K562 (cell line): Measurements from ENCODE around the gene CEP120. TPM values are rescaled to one million over a fixed set of nuclear protein-coding genes. Genes with fewer than 3 reads are reported as not detected.

ENCODE experiments used
- ATAC-seq: fragments of 200-7000 bp; cut with Tn5 transposase; 3 replicates; pipeline ENCODE4 v1.9.1; 2020; ENCODE audit warnings: moderate library complexity
- BruUV-seq: library from RNA; stranded (reverse); fragments of 400-500 nt; replicated peaks from 2 replicates; lab custom pipeline; 2021; lab: Mats Ljungman, UMichigan
- CTCF ChIA-PET: fragments of 300-600 bp; formaldehyde crosslinking; extraction: SDS; loops from one replicate; lab custom pipeline; 2021; ENCODE audit warnings: low intra/inter-chr PET ratio; lab: Yijun Ruan, JAX
- POLR2A ChIA-PET: fragments of 300-600, 350-650 bp; sonication (Branson Sonifier 250); formaldehyde crosslinking; extraction: SDS; loops from one replicate; lab custom pipeline; 2021; ENCODE audit warnings: antibody characterized with exemption, inconsistent platforms; lab: Yijun Ruan, JAX
- DNase-seq, 4 experiments: peaks; one replicate each; pipeline versions ENCODE4 v3.0.0 to v3.0.0-alpha.2; 2011 to 2018; ENCODE audit warnings: low spot score in 3 of 4, mixed read lengths in 3 of 4; ENCODE audit errors: extremely low read depth in 1 of 4
- FAIRE-seq: peaks from 2 replicates; lab custom pipeline; 2011; peaks lifted over from hg19 to GRCh38; lab: Jason Lieb, UNC
- H2AFZ ChIP-seq: 2 replicates; pipeline ENCODE4 v1.6.0; 2011; ENCODE audit warnings: low read depth, low read length, control low read depth, inconsistent platforms
- H3K27ac ChIP-seq: fragments of 200-600 bp; 3 replicates; pipeline ENCODE4 v1.8.0; 2011; ENCODE audit warnings: low read depth, mild to moderate bottlenecking, control low read depth, inconsistent platforms, low read length, moderate library complexity, mixed read lengths; ENCODE audit errors: extremely low read depth
- H3K27me3 ChIP-seq, 2 experiments: fragments of 300-600 bp in 1 of 2; 2 replicates in 1 of 2; 3 replicates in 1 of 2; pipeline versions ENCODE4 v1.6.0 to v1.8.0; 2011; ENCODE audit warnings: inconsistent platforms in 2 of 2, low read length in 2 of 2, mild to moderate bottlenecking in 1 of 2, mixed read lengths in 1 of 2, moderate library complexity in 1 of 2; ENCODE audit not compliant: control insufficient read depth in 2 of 2, insufficient read depth in 2 of 2
- H3K36me3 ChIP-seq: fragments of 300-600 bp; 3 replicates; pipeline ENCODE4 v1.8.0; 2011; ENCODE audit warnings: mild to moderate bottlenecking, low read length, inconsistent platforms; ENCODE audit not compliant: control insufficient read depth, insufficient read depth
- H3K4me1 ChIP-seq, 2 experiments: fragments of 200-600 bp in 1 of 2; replicated peaks in 1 of 2; 2 replicates in 1 of 2; 3 replicates in 1 of 2; pipeline versions ENCODE4 v1.5.1 to v1.8.0; 2011; ENCODE audit warnings: inconsistent platforms in 2 of 2, low read length in 2 of 2, mild to moderate bottlenecking in 1 of 2, mixed read lengths in 1 of 2, moderate library complexity in 1 of 2; ENCODE audit not compliant: control insufficient read depth in 2 of 2, insufficient read depth in 2 of 2
- H3K4me2 ChIP-seq: 2 replicates; pipeline ENCODE4 v1.6.1; 2011; ENCODE audit warnings: low read length, control low read depth, inconsistent platforms, mixed read lengths; ENCODE audit not compliant: insufficient read depth
- H3K4me3 ChIP-seq: fragments of 200-600 bp; sonication (generic), shearing (Covaris generic); 2 replicates; pipeline ENCODE4 v1.5.1; 2016; ENCODE audit warnings: control low read depth, inconsistent platforms
- H3K79me2 ChIP-seq: fragments of 200-600 bp; 3 replicates; pipeline ENCODE4 v1.8.0; 2011; ENCODE audit warnings: low read length, inconsistent platforms; ENCODE audit not compliant: control insufficient read depth, insufficient read depth
- H3K9ac ChIP-seq, 2 experiments: 2 replicates each; pipeline versions ENCODE4 v1.6.0 to v1.6.1; 2011; ENCODE audit warnings: low read depth in 2 of 2, low read length in 2 of 2, control low read depth in 1 of 2, inconsistent platforms in 1 of 2, mild to moderate bottlenecking in 1 of 2, mixed read lengths in 1 of 2; ENCODE audit not compliant: insufficient read depth in 1 of 2
- H3K9me1 ChIP-seq: one replicate; pipeline ENCODE4 v1.6.0; 2011; ENCODE audit warnings: inconsistent platforms, mild to moderate bottlenecking, low read length, moderate library complexity; ENCODE audit not compliant: control insufficient read depth, insufficient read depth
- H3K9me3 ChIP-seq: replicated peaks from 2 replicates; pipeline ENCODE4 v1.5.1; 2011; ENCODE audit warnings: low read depth, low read length, inconsistent platforms; ENCODE audit not compliant: control insufficient read depth, insufficient read depth
- H4K20me1 ChIP-seq: replicated peaks from 2 replicates; pipeline ENCODE4 v1.6.1; 2011; ENCODE audit warnings: low read length, inconsistent platforms, mixed read lengths; ENCODE audit not compliant: control insufficient read depth, insufficient read depth
- ARNT ChIP-seq, 2 experiments: fragments of 450-650 bp; IDR thresholded peaks; 2 replicates each; pipeline ENCODE4 v1.6.1; 2016; ENCODE audit warnings: mild to moderate bottlenecking in 1 of 2
- BRF2 ChIP-seq: IDR thresholded peaks from 3 replicates; pipeline ENCODE4 v1.6.1; 2011; ENCODE audit warnings: borderline replicate concordance, mild to moderate bottlenecking; ENCODE audit not compliant: insufficient read length, insufficient read depth
- FOXK2 ChIP-seq, 2 experiments: fragments of 450-650 bp; IDR thresholded peaks in 1 of 2; conservative IDR thresholded peaks in 1 of 2; 2 replicates each; pipeline ENCODE4 v1.6.1; 2016; ENCODE audit warnings: low read depth in 2 of 2, mild to moderate bottlenecking in 1 of 2
- HNRNPL ChIP-seq: fragments of 200-400 bp; formaldehyde crosslinking; IDR thresholded peaks from 2 replicates; pipeline ENCODE4 v1.6.1; 2017; ENCODE audit warnings: low read depth, mild to moderate bottlenecking, low read length
- JUNB ChIP-seq: fragments of 450-650 bp; formaldehyde crosslinking; conservative IDR thresholded peaks from 2 replicates; pipeline ENCODE4 v1.4.0; 2020; ENCODE audit warnings: mild to moderate bottlenecking
- MLLT1 ChIP-seq, 2 experiments: fragments of 450-650 bp; IDR thresholded peaks; 2 replicates each; pipeline ENCODE4 v1.6.1; 2016
- NR2F6 ChIP-seq: fragments of 450-650 bp; formaldehyde crosslinking; IDR thresholded peaks from 2 replicates; pipeline ENCODE4 v1.4.0; 2020; ENCODE audit warnings: mild to moderate bottlenecking
- SNRNP70 ChIP-seq: fragments of 200-400 bp; formaldehyde crosslinking; optimal IDR thresholded peaks from 2 replicates; pipeline ENCODE3; 2017; ENCODE audit warnings: low read depth, low read length
- XRCC4 ChIP-seq: IDR thresholded peaks from one replicate; pipeline ENCODE4 v1.6.1; 2011; ENCODE audit not compliant: insufficient read depth, insufficient read length; ENCODE audit errors: extremely low read depth
- ZBTB17 ChIP-seq: fragments of 450-650 bp; formaldehyde crosslinking; IDR thresholded peaks from 2 replicates; pipeline ENCODE4 v1.4.0; 2020; ENCODE audit warnings: mild to moderate bottlenecking
- ZNF143 ChIP-seq: sonication (generic); formaldehyde crosslinking; IDR thresholded peaks from 2 replicates; pipeline ENCODE4 v1.9.0; 2022; ENCODE audit warnings: mild to moderate bottlenecking, missing genetic modification reagents
- ZNF444 ChIP-seq: fragments of 250-450 bp; sonication (Bioruptor Pico); IDR thresholded peaks from 2 replicates; pipeline ENCODE4 v1.4.0; 2020; ENCODE audit warnings: mild to moderate bottlenecking, moderate library complexity
- WGBS: fragments of 100-300 bp; shearing (Covaris generic); methylation state at CpG from one replicate; pipeline ENCODE4 v1.1.6; 2016; ENCODE audit warnings: low coverage, mixed read lengths; ENCODE audit not compliant: insufficient coverage; ENCODE audit errors: missing lambda C conversion rate; 5-methylcytosine and 5-hydroxymethylcytosine counted together
- in situ Hi-C: fragments of 300-500 bp; cut with MboI; formaldehyde crosslinking; loops from 4 replicates; pipeline ENCODE4 v1.15.0; 2018; ENCODE audit warnings: inconsistent platforms, mixed read lengths
- intact Hi-C: fragments of 100-400 bp; cut with micrococcal nuclease; formaldehyde crosslinking; loops from 2 replicates; pipeline ENCODE4 v1.14.2; 2022
- polyA plus RNA-seq, 8 experiments: library from polyadenylated mRNA; depleted of rRNA in 4 of 8; stranded (reverse) in 5 of 8; unstranded in 3 of 8; fragments of >200 nt; fragmentation: Nextera tagmentation in 2 of 8; fragmentation: Illumina TruSeq in 1 of 8; extraction: Ambion mirVana in 2 of 8; extraction: Trizol in 1 of 8; gene quantifications; 2 replicates each; pipeline versions ENCODE4 v1.2.1 to v1.2.3, GENCODE V29; 2011 to 2014; ENCODE audit warnings: inconsistent platforms in 1 of 8, missing spikeins in 1 of 8
- total RNA-seq, 7 experiments: library from RNA; depleted of rRNA in 6 of 7; stranded (reverse); fragments of >200 nt in 6 of 7; fragmentation: Illumina TruSeq in 2 of 7; extraction: Trizol in 2 of 7; gene quantifications; 2 replicates each; pipeline versions ENCODE4 v1.2.1 to v1.2.3, GENCODE V29; 2011 to 2021; ENCODE audit warnings: low replicate concordance in 1 of 7
- TF ChIP-seq, protein P1 (sequence below): fragments of 200-800 bp; sonication (Bioruptor generic); IDR thresholded peaks from 2 replicates; pipeline ENCODE4 v1.6.1; 2016; ENCODE audit warnings: missing genetic modification characterization, missing compliant biosample characterization

Gene CEP120
- total and polyA plus RNA-seq, 9 of the 15 experiments (the other 6 are each of a cell fraction or from before 2014, with no cell fraction given) = 3.3 to 24.9 (median 14.4) TPM

- Histone ChIP-seq H3K27ac (no peak overlapping the region), H3K9me1 (no peaks in the 10 kb centered on the region), H3K4me3 (no peak overlapping the region), H2AFZ (no peak overlapping the region; the same call in 1 of the 2 replicates), H3K9me3 (no peaks in the 10 kb centered on the region), H3K79me2 (no peaks in the 10 kb centered on the region), H3K36me3 (no peaks in the 10 kb centered on the region), H3K4me2 (no peak overlapping the region), H3K27me3 (no peaks in the 10 kb centered on the region), H4K20me1 (no peaks in the 10 kb centered on the region), H3K9ac (no peak overlapping the region), H3K4me1 (peaks cover 3 to 9% of the 10 kb centered on the region in 2 experiments; a peak in 2 of 5 replicates)
- CTCF ChIA-PET = no interaction called here
- intact Hi-C loops (no loop called here), in situ Hi-C loops (no loop called here)
- DNase-seq (no peak), ATAC-seq (no peak), FAIRE-seq (no peak)
- no TSS peak for BruUV-seq
- WGBS = 0% methylated on average over 1 of the region's 1 CpG
- POLR2A ChIA-PET = interaction anchor here (1.4 kb wide), 1 partner anchor 27 kb away, joined by 3 read pairs; the partner anchor contains the start of gene CEP120
- no peak for TF ChIP-seq ZNF143 (CRISPR knock-in tag)
- no peak for TF ChIP-seq ZBTB17 (CRISPR knock-in tag)
- TF ChIP-seq JUNB = no peak
- TF ChIP-seq NR2F6 = no peak
- TF ChIP-seq ARNT (IDR thresholded peaks at IDR 0.05) = no peak
- TF ChIP-seq, protein P1, sequence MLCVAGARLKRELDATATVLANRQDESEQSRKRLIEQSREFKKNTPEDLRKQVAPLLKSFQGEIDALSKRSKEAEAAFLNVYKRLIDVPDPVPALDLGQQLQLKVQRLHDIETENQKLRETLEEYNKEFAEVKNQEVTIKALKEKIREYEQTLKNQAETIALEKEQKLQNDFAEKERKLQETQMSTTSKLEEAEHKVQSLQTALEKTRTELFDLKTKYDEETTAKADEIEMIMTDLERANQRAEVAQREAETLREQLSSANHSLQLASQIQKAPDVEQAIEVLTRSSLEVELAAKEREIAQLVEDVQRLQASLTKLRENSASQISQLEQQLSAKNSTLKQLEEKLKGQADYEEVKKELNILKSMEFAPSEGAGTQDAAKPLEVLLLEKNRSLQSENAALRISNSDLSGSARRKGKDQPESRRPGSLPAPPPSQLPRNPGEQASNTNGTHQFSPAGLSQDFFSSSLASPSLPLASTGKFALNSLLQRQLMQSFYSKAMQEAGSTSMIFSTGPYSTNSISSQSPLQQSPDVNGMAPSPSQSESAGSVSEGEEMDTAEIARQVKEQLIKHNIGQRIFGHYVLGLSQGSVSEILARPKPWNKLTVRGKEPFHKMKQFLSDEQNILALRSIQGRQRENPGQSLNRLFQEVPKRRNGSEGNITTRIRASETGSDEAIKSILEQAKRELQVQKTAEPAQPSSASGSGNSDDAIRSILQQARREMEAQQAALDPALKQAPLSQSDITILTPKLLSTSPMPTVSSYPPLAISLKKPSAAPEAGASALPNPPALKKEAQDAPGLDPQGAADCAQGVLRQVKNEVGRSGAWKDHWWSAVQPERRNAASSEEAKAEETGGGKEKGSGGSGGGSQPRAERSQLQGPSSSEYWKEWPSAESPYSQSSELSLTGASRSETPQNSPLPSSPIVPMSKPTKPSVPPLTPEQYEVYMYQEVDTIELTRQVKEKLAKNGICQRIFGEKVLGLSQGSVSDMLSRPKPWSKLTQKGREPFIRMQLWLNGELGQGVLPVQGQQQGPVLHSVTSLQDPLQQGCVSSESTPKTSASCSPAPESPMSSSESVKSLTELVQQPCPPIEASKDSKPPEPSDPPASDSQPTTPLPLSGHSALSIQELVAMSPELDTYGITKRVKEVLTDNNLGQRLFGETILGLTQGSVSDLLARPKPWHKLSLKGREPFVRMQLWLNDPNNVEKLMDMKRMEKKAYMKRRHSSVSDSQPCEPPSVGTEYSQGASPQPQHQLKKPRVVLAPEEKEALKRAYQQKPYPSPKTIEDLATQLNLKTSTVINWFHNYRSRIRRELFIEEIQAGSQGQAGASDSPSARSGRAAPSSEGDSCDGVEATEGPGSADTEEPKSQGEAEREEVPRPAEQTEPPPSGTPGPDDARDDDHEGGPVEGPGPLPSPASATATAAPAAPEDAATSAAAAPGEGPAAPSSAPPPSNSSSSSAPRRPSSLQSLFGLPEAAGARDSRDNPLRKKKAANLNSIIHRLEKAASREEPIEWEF (CRISPR knock-in tag) = no peak
- TF ChIP-seq SNRNP70 = no peak
- no peak for TF ChIP-seq BRF2
- no peak for TF ChIP-seq ZNF444 (CRISPR knock-in tag)
- TF ChIP-seq MLLT1 (IDR thresholded peaks at IDR 0.05) = no peak
- TF ChIP-seq FOXK2 (conservative IDR thresholded peaks at IDR 0.05 in 1 of 2, IDR thresholded peaks at IDR 0.05 in 1 of 2; ENCODE audit: low read depth in 2 of 2) = no peak
- TF ChIP-seq HNRNPL = no peak
- TF ChIP-seq XRCC4 = no peak
These were observed 26.9 kb upstream of the CEP120 start for GRCh38 chr5:123450114-123450513.
